Gastrocnemius medialis (tissue), 4 donors: ENCODE measurements around the gene WDFY2. TPM values are rescaled to one million over a fixed set of nuclear protein-coding genes. Genes with fewer than 3 reads are reported as not detected.
"Not testable (repeated sequence)": the region's sequence is repeated elsewhere in the genome, so short reads cannot be mapped to it uniquely, and the experiment has no call there.

ENCODE experiments used
- ATAC-seq, 2 donors: fragments of 150-250 bp; one replicate each; pipeline ENCODE4 v1.9.1; 2016
- DNase-seq, 2 donors: peaks; one replicate each; pipeline ENCODE4 v3.0.0-alpha.2; 2019
- H3K27ac ChIP-seq, 4 donors: fragments of 200-600 bp; sonication (generic); 1 replicate in 1 of 4; 2 replicates in 3 of 4; pipeline ENCODE4 v1.5.1; 2016 to 2018; ENCODE audit warnings: mild to moderate bottlenecking in 2 of 4, moderate library complexity in 1 of 4
- H3K27me3 ChIP-seq, 3 donors: fragments of 200-600 bp; sonication (generic) in 2 of 3; 1 replicate in 1 of 3; 2 replicates in 2 of 3; pipeline versions ENCODE4 v1.5.1 to v1.6.0; 2016 to 2019; ENCODE audit warnings: mild to moderate bottlenecking in 1 of 3, moderate library complexity in 1 of 3
- H3K36me3 ChIP-seq, 2 donors: fragments of 200-600 bp; sonication (generic) in 1 of 2; one replicate each; pipeline ENCODE4 v1.5.1; 2017 to 2018
- H3K4me1 ChIP-seq, 2 donors: fragments of 200-600 bp; sonication (generic) in 1 of 2; one replicate each; pipeline ENCODE4 v1.5.1; 2016 to 2017; ENCODE audit warnings: mild to moderate bottlenecking in 2 of 2
- H3K4me3 ChIP-seq, 4 donors: fragments of 200-600 bp; sonication (generic) in 3 of 4; 1 replicate in 1 of 4; 2 replicates in 3 of 4; pipeline ENCODE4 v1.5.1; 2016 to 2019; ENCODE audit warnings: mild to moderate bottlenecking in 2 of 4
- H3K9me3 ChIP-seq, 3 donors: fragments of 200-600 bp; sonication (generic) in 2 of 3; 1 replicate in 1 of 3; 2 replicates in 2 of 3; pipeline ENCODE4 v1.5.1; 2016 to 2019
- CTCF ChIP-seq, 5 experiments: fragments of 450-650 bp in 3 of 5; fragments of 200-600 bp in 2 of 5; sonication (generic) in 2 of 5; IDR thresholded peaks in 4 of 5; conservative IDR thresholded peaks in 1 of 5; 1 replicate in 4 of 5; 2 replicates in 1 of 5; pipeline ENCODE4 v1.5.1; 2016 to 2019; ENCODE audit warnings: antibody characterized with exemption in 5 of 5, mild to moderate bottlenecking in 3 of 5, moderate library complexity in 3 of 5
- POLR2A ChIP-seq, 2 donors: fragments of 450-650 bp; IDR thresholded peaks; one replicate each; pipeline ENCODE4 v1.6.1; 2017; ENCODE audit warnings: antibody characterized with exemption in 2 of 2, mild to moderate bottlenecking in 2 of 2, moderate library complexity in 2 of 2
- in situ Hi-C, 4 donors: fragments of 200-750 bp; cut with MboI; loops; one replicate each; pipeline versions ENCODE4 v1.15.0 to v1.8.0; 2017; ENCODE audit warnings: low sequenced_read_pairs in 4 of 4
- intact Hi-C: fragments of 100-400 bp; cut with DNase I; formaldehyde crosslinking; loops from one replicate; pipeline ENCODE4 v1.15.1; 2023; ENCODE audit warnings: low total_unique reads
- total RNA-seq, 4 donors: library from RNA; depleted of rRNA; stranded (reverse); fragments of >200 nt; gene quantifications; one replicate each; pipeline versions ENCODE4 v1.1.0 to v1.2.3, GENCODE V29; 2016

WDFY2 gene
- total RNA-seq, 4 donors from 2014 or later: 0.98 to 2.8 (median 1.7) TPM

- in situ Hi-C loops: loop anchor here in 3 of 4 donors (10.0 to 25.0 kb wide), 3 partner anchors 145 to 223 kb away; partner anchors contain the start of gene DHRS12 (in 3 of the 3)
Observed at GRCh38 chr13:51589793-51590192, 5.5 kb downstream of the WDFY2 start.

GRCh38 chr13:51590231-51590970 is 6.1 kb downstream of the WDFY2 start:
- Histone ChIP-seq H3K4me3 (no peak overlapping the region), H3K27ac (peak overlapping the region in 2 of 4 donors; percentile 5 to 28)
- DNase-seq: no peak

More at GRCh38 chr13:51589793-51590192, 5.5 kb downstream of the WDFY2 start:
- DNase-seq (no peak), ATAC-seq (no peak)
- Histone ChIP-seq H3K9me3 (no peaks in the 10 kb centered on the region), H3K27ac (peak overlapping the region in 1 of 4 donors; percentile 28), H3K27me3 (no peaks in the 10 kb centered on the region), H3K4me3 (no peak overlapping the region), H3K36me3 (no peaks in the 10 kb centered on the region), H3K4me1 (peaks cover 13 to 20% of the 10 kb centered on the region in 2 donors)
- TF ChIP-seq POLR2A (IDR thresholded peaks at IDR 0.05) (no peak), CTCF (IDR thresholded peaks at IDR 0.05 in 4 of 5, conservative IDR thresholded peaks at IDR 0.05 in 1 of 5) (no peak)
- intact Hi-C loops: loop anchor here (10.0 kb wide), 2 partner anchors 605 to 865 kb away; partner anchors contain the start of genes CKAP2 and VPS36

DNA sequence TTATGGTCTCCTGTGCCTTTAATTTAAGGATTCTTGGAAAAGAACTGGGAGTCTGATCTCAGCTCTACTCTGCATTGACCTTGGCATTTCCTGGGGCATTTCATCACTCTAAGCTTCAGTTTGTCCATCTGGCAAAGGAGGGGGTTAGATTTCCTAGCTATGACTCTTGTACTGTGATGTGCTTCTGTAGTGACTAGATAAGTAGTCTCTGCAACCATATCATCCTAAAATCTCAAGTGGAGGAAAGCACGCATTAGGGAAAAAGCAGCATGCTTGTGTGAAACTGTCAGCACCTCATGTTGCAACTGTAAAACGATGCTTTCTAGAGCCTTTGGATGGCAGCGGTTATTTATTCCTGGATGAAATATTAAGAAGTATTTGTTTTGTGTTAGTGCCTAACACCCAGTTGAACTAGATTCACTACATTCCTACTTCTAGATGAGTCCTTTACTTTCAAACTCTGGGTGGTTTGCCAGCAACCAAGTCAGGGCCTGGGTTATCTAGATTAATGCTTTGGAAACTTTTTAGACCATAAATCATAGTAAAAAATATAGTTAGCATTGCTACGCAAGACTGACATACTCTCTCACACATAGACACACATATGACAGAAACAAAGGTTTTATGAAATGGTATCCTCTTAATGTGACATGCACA is 6.8 kb downstream of the WDFY2 start:
- in situ Hi-C loops: loop anchor here in 2 of 4 donors (10.0 to 25.0 kb wide), 2 partner anchors 146 to 221 kb away; partner anchors contain the start of gene DHRS12 (in 1 of the 2)
- no peak overlapping the region for H3K4me3 ChIP-seq
- H3K9me3 ChIP-seq: no peaks in the 10 kb centered on the region

More at GRCh38 chr13:51590231-51590970, 6.1 kb downstream of the WDFY2 start:
- H3K4me1 ChIP-seq: peaks cover 11 to 16% of the 10 kb centered on the region in 2 donors
- H3K36me3 ChIP-seq: no peaks in the 10 kb centered on the region
- no peaks in the 10 kb centered on the region for H3K9me3 ChIP-seq
- H3K27me3 ChIP-seq: no peaks in the 10 kb centered on the region
- in situ Hi-C loops: loop anchor here in 2 of 4 donors (10.0 to 25.0 kb wide), 2 partner anchors 146 to 222 kb away; partner anchors contain the start of gene DHRS12 (in 1 of the 2)
- no peak for TF ChIP-seq POLR2A (IDR thresholded peaks at IDR 0.05)
- TF ChIP-seq CTCF (IDR thresholded peaks at IDR 0.05 in 4 of 5, conservative IDR thresholded peaks at IDR 0.05 in 1 of 5): no peak
- no peak for ATAC-seq
- intact Hi-C loops: no loop called here

DNA sequence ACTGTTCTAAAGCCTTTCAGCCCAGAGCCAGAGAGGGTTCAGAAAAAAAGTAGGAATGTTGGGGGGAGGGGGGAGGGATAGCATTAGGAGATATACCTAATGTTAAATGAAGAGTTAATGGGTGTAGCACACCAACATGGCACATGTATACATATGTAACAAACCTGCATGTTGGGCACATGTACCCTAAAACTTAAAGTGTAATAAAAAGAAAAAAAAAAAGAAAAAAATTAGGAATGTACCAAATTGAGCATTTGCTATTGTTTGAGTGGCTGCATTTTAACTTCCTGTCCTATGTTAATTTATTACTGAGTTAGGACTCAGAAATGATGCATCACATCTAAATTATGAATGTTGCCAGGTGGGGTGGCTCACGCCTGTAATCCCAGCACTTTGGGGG is 7.7 kb downstream of the WDFY2 start:
- H3K36me3 ChIP-seq, H3K27me3 ChIP-seq, intact Hi-C loops, ATAC-seq, H3K27ac ChIP-seq, H3K4me3 ChIP-seq, DNase-seq, H3K9me3 ChIP-seq: not testable (repeated sequence)
- in situ Hi-C loops: loop anchor here in 2 of 4 donors (10.0 to 25.0 kb wide), 2 partner anchors 147 to 220 kb away; partner anchors contain the start of gene DHRS12 (in 1 of the 2)
- peaks cover 7 to 13% of the 10 kb centered on the region in 2 donors for H3K4me1 ChIP-seq

More for the DNA sequence above, 6.8 kb downstream of the WDFY2 start:
- Histone ChIP-seq H3K36me3 (no peaks in the 10 kb centered on the region), H3K27me3 (no peaks in the 10 kb centered on the region), H3K27ac (peak overlapping the region in 2 of 4 donors; percentile 5 to 28), H3K4me1 (peaks cover 7 to 13% of the 10 kb centered on the region in 2 donors)
- no peak for TF ChIP-seq POLR2A (IDR thresholded peaks at IDR 0.05)
- TF ChIP-seq CTCF (IDR thresholded peaks at IDR 0.05 in 4 of 5, conservative IDR thresholded peaks at IDR 0.05 in 1 of 5): no peak
- intact Hi-C loops: no loop called here
- ATAC-seq (peak; percentile 81 to 94), DNase-seq (peak; percentile 7 to 26)
